Liver (tissue), 9 donors: ENCODE measurements around the gene YPEL2. TPM values are rescaled to one million over a fixed set of nuclear protein-coding genes. Genes with fewer than 3 reads are reported as not detected.

Source experiments
- DNase-seq: peaks from one replicate; pipeline ENCODE4 v3.0.0-alpha.2; 2017; ENCODE audit warnings: low spot score
- H3K27ac ChIP-seq, 2 donors: one replicate each; pipeline ENCODE4 v1.7.0; 2013; ENCODE audit warnings: inconsistent platforms in 2 of 2, low read length in 2 of 2, control low read depth in 1 of 2, low read depth in 1 of 2, mild to moderate bottlenecking in 1 of 2
- H3K27me3 ChIP-seq, 4 donors: one replicate each; pipeline versions ENCODE4 v1.6.1 to v1.7.0; 2013; ENCODE audit warnings: low read length in 3 of 4, inconsistent platforms in 1 of 4, mild to moderate bottlenecking in 1 of 4, moderate library complexity in 1 of 4; ENCODE audit not compliant: control insufficient read depth in 4 of 4, insufficient read depth in 4 of 4
- H3K36me3 ChIP-seq, 4 donors: one replicate each; pipeline versions ENCODE4 v1.6.1 to v1.7.0; 2013; ENCODE audit warnings: low read length in 3 of 4, mild to moderate bottlenecking in 3 of 4, low read depth in 1 of 4, moderate library complexity in 1 of 4; ENCODE audit not compliant: control insufficient read depth in 4 of 4, insufficient read depth in 3 of 4
- H3K4me1 ChIP-seq, 4 donors: one replicate each; pipeline versions ENCODE4 v1.6.1 to v1.7.0; 2013; ENCODE audit warnings: low read length in 3 of 4, mild to moderate bottlenecking in 3 of 4, moderate library complexity in 1 of 4; ENCODE audit not compliant: control insufficient read depth in 4 of 4, insufficient read depth in 4 of 4
- H3K4me3 ChIP-seq, 3 donors: one replicate each; pipeline versions ENCODE4 v1.6.1 to v1.7.0; 2013; ENCODE audit warnings: low read length in 3 of 3, control low read depth in 1 of 3, low read depth in 1 of 3, mild to moderate bottlenecking in 1 of 3
- H3K9ac ChIP-seq, 2 donors: one replicate each; pipeline ENCODE4 v1.7.0; 2013; ENCODE audit warnings: low read length in 2 of 2, mild to moderate bottlenecking in 2 of 2, moderate library complexity in 2 of 2, control low read depth in 1 of 2, low read depth in 1 of 2
- H3K9me3 ChIP-seq, 4 donors: one replicate each; pipeline versions ENCODE4 v1.6.1 to v1.7.0; 2013; ENCODE audit warnings: low read length in 3 of 4; ENCODE audit not compliant: control insufficient read depth in 4 of 4
- ATF3 ChIP-seq: IDR thresholded peaks from 2 replicates; pipeline ENCODE4 v1.6.1; 2016; ENCODE audit warnings: antibody characterized with exemption
- CTCF ChIP-seq: fragments of 150-350 bp; IDR thresholded peaks from 2 replicates; pipeline ENCODE4 v1.5.1; 2017; ENCODE audit warnings: improper control_type of control experiment, low read depth, low read length; ENCODE audit not compliant: missing input control
- EGR1 ChIP-seq, 2 donors: IDR thresholded peaks; 2 replicates each; pipeline ENCODE4 v1.6.1; 2016 to 2018; ENCODE audit warnings: antibody characterized with exemption in 2 of 2, low read depth in 2 of 2
- FOXA1 ChIP-seq: IDR thresholded peaks from 2 replicates; pipeline ENCODE4 v1.6.1; 2016; ENCODE audit warnings: antibody characterized with exemption
- HNF4A ChIP-seq, 2 donors: conservative IDR thresholded peaks; 2 replicates each; pipeline ENCODE4 v1.6.1; 2016; ENCODE audit warnings: antibody characterized with exemption in 2 of 2, mild to moderate bottlenecking in 2 of 2
- HNF4G ChIP-seq: IDR thresholded peaks from 2 replicates; pipeline ENCODE4 v1.6.1; 2016; ENCODE audit warnings: antibody characterized with exemption
- JUND ChIP-seq, 2 donors: IDR thresholded peaks; 2 replicates each; pipeline ENCODE4 v1.6.1; 2016; ENCODE audit warnings: antibody characterized with exemption in 2 of 2
- MAX ChIP-seq: IDR thresholded peaks from 2 replicates; pipeline ENCODE4 v1.6.1; 2016; ENCODE audit warnings: antibody characterized with exemption
- NR2F2 ChIP-seq: IDR thresholded peaks from 2 replicates; pipeline ENCODE4 v1.6.1; 2016; ENCODE audit warnings: antibody characterized with exemption
- RAD21 ChIP-seq, 2 donors: IDR thresholded peaks; 2 replicates each; pipeline ENCODE4 v1.6.1; 2016; ENCODE audit warnings: antibody characterized with exemption in 2 of 2, mild to moderate bottlenecking in 2 of 2
- REST ChIP-seq: IDR thresholded peaks from 2 replicates; pipeline ENCODE4 v1.6.1; 2016; ENCODE audit warnings: antibody characterized with exemption, mild to moderate bottlenecking
- RXRA ChIP-seq, 2 donors: IDR thresholded peaks; 2 replicates each; pipeline ENCODE4 v1.6.1; 2017 to 2018; ENCODE audit warnings: antibody characterized with exemption in 2 of 2, mild to moderate bottlenecking in 1 of 2
- SP1 ChIP-seq: IDR thresholded peaks from 2 replicates; pipeline ENCODE4 v1.6.1; 2018; ENCODE audit warnings: antibody characterized with exemption, mild to moderate bottlenecking
- TAF1 ChIP-seq: conservative IDR thresholded peaks from 2 replicates; pipeline ENCODE4 v1.6.1; 2016; ENCODE audit warnings: antibody characterized with exemption, mild to moderate bottlenecking
- YY1 ChIP-seq: IDR thresholded peaks from 2 replicates; pipeline ENCODE4 v1.6.1; 2016; ENCODE audit warnings: antibody characterized with exemption, mild to moderate bottlenecking
- ZBTB33 ChIP-seq: IDR thresholded peaks from 2 replicates; pipeline ENCODE4 v1.6.1; 2016; ENCODE audit warnings: antibody characterized with exemption
- WGBS: extraction: QIAGEN DNeasy Blood & Tissue Kit; methylation state at CpG from one replicate; pipeline ENCODE4 v1.1.7; 2013; 5-methylcytosine and 5-hydroxymethylcytosine counted together
- polyA plus RNA-seq, 2 donors: library from polyadenylated mRNA; stranded (reverse) in 1 of 2; unstranded in 1 of 2; fragments of 200-250 nt in 1 of 2; fragments of >200 nt in 1 of 2; fragmentation: Nextera tagmentation in 1 of 2; extraction: Ambion mirVana in 1 of 2; gene quantifications; one replicate each; pipeline versions ENCODE4 v1.2.1 to v1.2.3, GENCODE V29; 2013 to 2015
- total RNA-seq, 2 donors: library from RNA; depleted of rRNA; stranded (reverse); fragments of >200 nt; gene quantifications; one replicate each; pipeline ENCODE4 v1.2.3, GENCODE V29; 2014
- donor health status: healthy.
- donor health status: healthy.
- donor health status: healthy.
- donor health status: healthy.
- donor health status: healthy.

Gene YPEL2
- total and polyA plus RNA-seq, 4 donors, result 4.2 to 23.8 (median 11.3) TPM

GRCh38 chr17:59424331-59424730 lies 92.9 kb downstream of the YPEL2 start:
- no peak overlapping the region for H3K9ac ChIP-seq
- peak overlapping the region; percentile 57 to 80 for H3K27ac ChIP-seq
- WGBS, result 92% methylated on average over 4 of the region's 4 CpGs
- TF ChIP-seq CTCF (no peak), YY1 (no peak), NR2F2 (no peak), EGR1 (IDR thresholded peaks at IDR 0.05; ENCODE audit: low read depth in 2 of 2) (no peak), TAF1 (no peak), HNF4G (no peak), REST (no peak), HNF4A (conservative IDR thresholded peaks at IDR 0.05) (no peak), JUND (IDR thresholded peaks at IDR 0.05) (no peak)
- peaks cover 19 to 64% (median 51%) of the 10 kb centered on the region in 4 donors for H3K4me1 ChIP-seq
- no peak for DNase-seq
- H3K27me3 ChIP-seq, result no peaks in the 10 kb centered on the region
- no peaks in the 10 kb centered on the region for H3K36me3 ChIP-seq
- no peaks in the 10 kb centered on the region for H3K9me3 ChIP-seq
- no peak overlapping the region for H3K4me3 ChIP-seq

GRCh38 chr17:59425085-59425931 lies 93.9 kb downstream of the YPEL2 start:
- Histone ChIP-seq H3K9me3 (no peaks in the 10 kb centered on the region), H3K27me3 (no peaks in the 10 kb centered on the region), H3K4me1 (peaks cover 23 to 71% (median 58%) of the 10 kb centered on the region in 4 donors), H3K4me3 (no peak overlapping the region), H3K36me3 (no peaks in the 10 kb centered on the region), H3K9ac (peak overlapping the region; percentile 1 to 15), H3K27ac (peak overlapping the region; percentile 52 to 80)
- DNase-seq, result no peak
- WGBS, result 36% methylated on average over 16 of the region's 16 CpGs
- no peak for TF ChIP-seq CTCF
- TF ChIP-seq MAX, result peak; percentile 23
- TF ChIP-seq REST, result peak; percentile 52
- peak in 1 of 2 donors; percentile 14 for TF ChIP-seq RAD21 (IDR thresholded peaks at IDR 0.05)
- no peak for TF ChIP-seq ZBTB33
- TF ChIP-seq HNF4G, result no peak
- TF ChIP-seq EGR1 (IDR thresholded peaks at IDR 0.05; ENCODE audit: low read depth in 2 of 2), result no peak
- TF ChIP-seq YY1, result no peak
- TF ChIP-seq JUND (IDR thresholded peaks at IDR 0.05), result peak in 1 of 2 donors; percentile 36
- TF ChIP-seq HNF4A (conservative IDR thresholded peaks at IDR 0.05), result peak; percentile 70
- peak in 1 of 2 donors; percentile 72 for TF ChIP-seq RXRA (IDR thresholded peaks at IDR 0.05)
- no peak for TF ChIP-seq FOXA1
- no peak for TF ChIP-seq ATF3
- TF ChIP-seq SP1, result peak; percentile 44
